GM18909 (cell line): ENCODE measurements around the gene TAB2.
"Not testable (repeated sequence)": the region's sequence is repeated elsewhere in the genome, so short reads cannot be mapped to it uniquely, and the experiment has no call there.

ENCODE experiments used
- ATAC-seq: cut with Tn5 transposase; IDR thresholded peaks from one replicate; pipeline ENCODE4 v1.9.1; 2021; ENCODE audit warnings: mild to moderate bottlenecking; ENCODE audit not compliant: unreplicated experiment, poor library complexity

Gene TAB2

GRCh38 chr6:149311766-149312165, 5.7 kb upstream of the TAB2 start:
- no peak for ATAC-seq

GRCh38 chr6:149313070-149313469, 4.4 kb upstream of the TAB2 start:
- no peak for ATAC-seq

- ATAC-seq: no peak
Observed at GRCh38 chr6:149313861-149314260, 3.7 kb upstream of the TAB2 start.

GRCh38 chr6:149314325-149314905, 3.1 kb upstream of the TAB2 start:
- ATAC-seq: no peak

GRCh38 chr6:149316108-149316727, 1.3 kb upstream of the TAB2 start:
- ATAC-seq: no peak

- ATAC-seq: peak; percentile 83
Observed at GRCh38 chr6:149316740-149317643, 520 bp upstream of the TAB2 start.

- ATAC-seq: peak; percentile 24
Observed at GRCh38 chr6:149318581-149319286, 1.2 kb downstream of the TAB2 start.

DNA sequence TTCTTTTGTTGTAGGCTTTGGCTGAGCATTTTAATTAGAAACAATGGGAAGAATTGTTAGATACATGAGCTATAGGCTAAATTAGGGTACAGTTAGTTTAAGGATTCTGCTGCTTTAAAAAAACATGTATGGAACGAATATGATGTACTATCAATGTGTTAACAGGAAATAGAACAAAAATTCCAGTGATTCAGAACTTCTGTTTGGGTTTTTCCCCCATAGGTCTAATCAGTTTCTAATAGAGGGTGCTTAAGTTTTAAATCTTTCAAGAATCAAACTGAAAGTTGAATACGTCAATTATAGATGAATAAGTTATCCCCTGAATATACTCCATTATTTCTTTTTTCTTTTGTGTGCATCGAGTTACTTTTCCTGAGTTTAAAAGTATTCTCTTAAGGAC, 1.9 kb downstream of the TAB2 start:
- ATAC-seq: no peak

- not testable (repeated sequence) for ATAC-seq
Observed at GRCh38 chr6:149320016-149320415, 2.5 kb downstream of the TAB2 start.

GRCh38 chr6:149320796-149321195, 3.3 kb downstream of the TAB2 start:
- no peak for ATAC-seq

DNA sequence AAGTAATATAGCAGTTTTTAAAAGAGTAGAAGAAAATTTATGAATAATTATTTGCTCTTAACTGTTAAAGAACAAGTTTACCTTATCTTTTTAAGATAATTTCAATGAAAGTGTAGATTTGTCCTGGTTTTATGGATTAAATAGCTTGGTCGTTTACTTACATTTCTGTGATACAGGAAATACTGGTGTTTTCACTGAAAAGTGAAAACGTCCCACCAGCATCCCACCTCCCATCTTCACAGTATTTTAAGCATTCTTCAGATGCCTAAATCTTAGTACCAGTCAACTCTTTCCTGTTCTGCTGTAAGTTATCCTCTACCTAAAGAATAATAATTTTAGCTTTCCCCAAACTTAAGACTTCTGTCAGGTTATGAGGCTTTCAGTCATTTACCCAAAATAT, 5.8 kb downstream of the TAB2 start:
- no peak for ATAC-seq

DNA sequence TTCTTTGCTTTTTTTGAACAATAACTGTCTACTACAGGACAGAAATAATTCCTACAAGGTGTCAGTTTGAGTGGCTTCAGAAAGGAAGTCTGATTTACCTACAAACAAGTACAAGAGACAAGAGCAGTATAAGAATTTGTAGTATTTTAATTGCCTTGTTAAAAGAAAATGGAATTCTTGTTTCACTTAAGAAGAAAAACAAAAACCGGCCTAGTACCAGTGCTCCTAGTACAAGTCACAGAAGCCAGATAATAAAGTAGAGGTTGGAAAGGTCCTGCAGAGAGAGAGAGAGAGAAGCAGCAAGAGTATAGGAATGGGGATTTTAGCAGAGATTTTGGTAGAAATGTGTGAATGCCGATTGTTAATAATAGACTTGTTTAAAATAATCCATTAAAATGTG, 6.4 kb downstream of the TAB2 start:
- no peak for ATAC-seq

- ATAC-seq: no peak
Observed at GRCh38 chr6:149324428-149324827, 6.9 kb downstream of the TAB2 start.

- ATAC-seq: no peak
Observed at GRCh38 chr6:149325648-149326236, 8.2 kb downstream of the TAB2 start.

DNA sequence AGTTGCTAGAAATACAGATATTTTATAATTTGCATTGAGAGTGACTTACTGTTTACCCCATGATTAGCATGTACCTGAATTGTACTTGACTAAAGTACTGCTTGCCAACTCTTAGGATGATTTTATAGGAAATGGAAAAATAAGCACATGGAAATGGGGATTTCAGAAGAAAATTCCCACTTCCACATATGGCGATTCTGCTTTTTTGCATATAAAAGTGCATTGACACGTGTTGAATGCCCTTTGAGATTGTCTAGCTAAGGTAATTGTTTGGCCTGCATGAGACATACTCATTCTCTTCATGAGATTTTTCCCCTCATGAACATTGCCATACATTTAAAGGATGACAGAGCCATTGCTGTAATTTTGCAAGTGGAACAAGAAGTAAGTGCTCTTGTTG, 10.1 kb downstream of the TAB2 start:
- ATAC-seq: no peak

GRCh38 chr6:149328083-149328482, 10.6 kb downstream of the TAB2 start:
- no peak for ATAC-seq

GRCh38 chr6:149329529-149329928, 12.0 kb downstream of the TAB2 start:
- ATAC-seq: no peak

GRCh38 chr6:149330133-149330532, 12.6 kb downstream of the TAB2 start:
- no peak for ATAC-seq

DNA sequence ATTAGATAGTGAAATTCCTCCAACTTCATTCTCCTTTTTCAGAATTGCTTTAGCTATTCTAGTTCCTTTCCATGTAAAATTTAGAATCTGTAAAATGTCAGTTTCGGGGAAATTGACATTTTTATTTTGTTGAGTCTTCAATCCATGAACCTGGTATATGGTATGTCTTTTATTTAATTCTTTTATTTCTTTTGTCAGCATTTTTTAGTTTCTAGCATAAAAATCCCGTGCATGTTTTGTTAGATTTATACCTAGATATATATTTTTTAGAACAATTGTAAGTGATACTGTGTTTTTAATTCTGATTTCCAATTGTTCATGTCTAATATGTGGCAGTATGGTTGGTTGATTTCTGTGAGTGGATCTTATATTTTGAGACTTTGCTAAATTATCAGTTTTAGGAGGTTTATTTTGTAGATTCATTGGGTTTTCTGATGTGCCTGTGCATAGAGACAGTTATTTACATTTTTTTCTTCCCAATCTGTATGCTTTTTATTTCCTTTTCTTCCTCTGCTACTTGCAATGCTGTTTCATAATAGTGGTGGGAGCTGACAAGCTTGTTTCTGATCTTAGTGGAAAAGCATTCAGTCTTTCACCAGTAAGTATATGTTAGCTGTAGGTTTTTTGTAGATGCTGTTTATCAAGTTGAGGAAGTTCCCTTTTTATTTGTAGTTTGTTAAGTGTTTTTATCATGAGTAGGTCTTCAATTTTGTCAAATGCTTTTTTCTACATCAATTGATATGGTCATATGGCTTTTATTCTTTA, 13.7 kb downstream of the TAB2 start:
- ATAC-seq: no peak

GRCh38 chr6:149331871-149332270, 14.4 kb downstream of the TAB2 start:
- ATAC-seq: no peak
